Mesenteric fat pad (tissue), 1 donor: ENCODE measurements around the gene SLC25A23. TPM values are rescaled to one million over a fixed set of nuclear protein-coding genes. Genes with fewer than 3 reads are reported as not detected.

Source experiments
- DNase-seq: peaks from one replicate; pipeline ENCODE4 v3.0.0-alpha.2; 2020; ENCODE audit warnings: low spot score
- total RNA-seq: library from RNA; stranded (reverse); fragmentation: NEBNext Ultra II Directional; extraction: Animal tissue kit (Norgen Biotek cat#: 25700); gene quantifications from one replicate; pipeline ENCODE4 v1.2.1, GENCODE V29; 2021
- donor health status: DM: yes; HTN: yes; CAD: no.

Gene SLC25A23
- total RNA-seq, 1 donor from 2014 or later = 21.5 TPM

GRCh38 chr19:6425732-6426620, 33.6 kb downstream of the SLC25A23 start:
- DNase-seq = no peak

GRCh38 chr19:6424939-6425731, 34.5 kb downstream of the SLC25A23 start:
- DNase-seq = peak; percentile 99

- no peak for DNase-seq
These were observed 35.2 kb downstream of the SLC25A23 start, which contains the start of gene KHSRP for GRCh38 chr19:6424195-6424938. TSS of gene KHSRP (minus strand) at chr19:6424811. CDS start at chr19:6424701, 110 bp downstream.

GRCh38 chr19:6423499-6424194, 35.9 kb downstream of the SLC25A23 start:
- DNase-seq = no peak

- no peak for DNase-seq
These were observed 38.2 kb downstream of the SLC25A23 start for GRCh38 chr19:6421075-6422014.

- DNase-seq = no peak
These were observed 41.0 kb downstream of the SLC25A23 start for GRCh38 chr19:6418562-6418932.

GRCh38 chr19:6417713-6418561, 41.7 kb downstream of the SLC25A23 start:
- no peak for DNase-seq

- DNase-seq = no peak
These were observed 42.8 kb downstream of the SLC25A23 start for GRCh38 chr19:6416658-6417405.

GRCh38 chr19:6415591-6416190, 43.9 kb downstream of the SLC25A23 start:
- no peak for DNase-seq

- DNase-seq = no peak
These were observed 44.6 kb downstream of the SLC25A23 start for GRCh38 chr19:6414793-6415590.

- DNase-seq = no peak
These were observed 45.6 kb downstream of the SLC25A23 start for GRCh38 chr19:6413721-6414643.

GRCh38 chr19:6413291-6413690, 46.3 kb downstream of the SLC25A23 start:
- DNase-seq = no peak

GRCh38 chr19:6412447-6413091, 47.0 kb downstream of the SLC25A23 start:
- DNase-seq = no peak

- DNase-seq = no peak
These were observed 47.5 kb downstream of the SLC25A23 start for GRCh38 chr19:6412061-6412446.

- DNase-seq = no peak
These were observed 50.2 kb downstream of the SLC25A23 start for GRCh38 chr19:6409346-6409745.
